Upper lobe of right lung (tissue), 1 donor: ENCODE data around the gene ARHGEF26. TPM values are rescaled to one million over a fixed set of nuclear protein-coding genes. Genes with fewer than 3 reads are reported as not detected.
A peak's percentile ranks its signal among the peaks of the same experiment; 100 is the strongest.

Experiments used
- ATAC-seq: fragments of 200-7000 bp; cut with Tn5 transposase; one replicate; pipeline ENCODE4 v1.9.1; 2020; ENCODE audit warnings: mild to moderate bottlenecking, moderate library complexity
- DNase-seq: peaks from one replicate; pipeline ENCODE4 v3.0.0-alpha.2; 2020
- H3K27ac ChIP-seq: fragments of 200-600 bp; one replicate; pipeline ENCODE4 v1.8.0; 2022
- H3K27me3 ChIP-seq: fragments of 200-600 bp; one replicate; pipeline ENCODE4 v1.8.0; 2022; ENCODE audit warnings: mild to moderate bottlenecking
- H3K36me3 ChIP-seq: fragments of 200-600 bp; one replicate; pipeline ENCODE4 v1.8.0; 2022
- H3K4me1 ChIP-seq: fragments of 200-600 bp; one replicate; pipeline ENCODE4 v1.8.0; 2022
- H3K4me3 ChIP-seq: fragments of 200-600 bp; one replicate; pipeline ENCODE4 v1.8.0; 2022; ENCODE audit warnings: mild to moderate bottlenecking
- H3K9me3 ChIP-seq: fragments of 200-600 bp; one replicate; pipeline ENCODE4 v1.8.0; 2022
- CTCF ChIP-seq: fragments of 200-600 bp; IDR thresholded peaks from one replicate; pipeline ENCODE4 v1.8.0; 2022; ENCODE audit warnings: antibody characterized with exemption
- intact Hi-C: fragments of 100-400 bp; cut with DNase I; formaldehyde crosslinking; loops from one replicate; pipeline ENCODE4 v1.11.0; 2022
- total RNA-seq: library from RNA; stranded (reverse); fragmentation: NEBNext Ultra II Directional; extraction: Animal tissue kit (Norgen Biotek cat#: 25700); gene quantifications from one replicate; pipeline ENCODE4 v1.2.1, GENCODE V29; 2021
- donor health status: DM: no; HTN: yes; CAD: no; lungs with severe emphysema.

Gene ARHGEF26
- total RNA-seq, 1 donor from 2014 or later, result 58.8 TPM

DNA sequence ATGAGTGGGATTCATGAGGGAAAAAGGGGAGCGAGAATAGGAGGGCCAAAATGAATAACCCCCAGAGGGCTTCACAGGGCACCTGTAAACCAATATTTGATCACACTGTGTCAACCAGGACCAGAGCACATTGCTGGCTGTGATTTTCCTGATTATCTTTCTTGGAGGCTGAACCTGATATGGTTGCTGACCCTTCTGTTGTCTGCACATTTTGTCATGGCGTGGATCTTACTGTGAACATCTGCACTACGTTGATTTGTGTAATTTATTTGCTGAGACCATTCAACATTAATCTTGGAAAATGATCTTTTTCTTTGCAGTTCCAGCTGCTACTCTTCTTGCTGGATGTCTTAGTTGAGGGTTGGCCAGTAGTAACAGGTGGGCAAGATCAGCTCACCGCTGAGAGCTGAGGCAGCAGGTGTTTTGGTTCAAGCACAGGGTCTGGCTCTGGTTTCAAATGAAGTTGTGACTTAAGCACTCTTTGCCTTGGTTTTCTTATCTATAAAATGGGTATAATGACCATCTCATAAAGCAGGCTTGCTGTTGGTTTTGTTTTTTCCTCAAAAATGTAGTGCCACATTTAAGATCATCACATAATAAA, 61.2 kb downstream of the ARHGEF26 start:
- intact Hi-C loops, result no loop called here
- Histone ChIP-seq H3K36me3 (no peaks in the 10 kb centered on the region), H3K27ac (peak overlapping the region; percentile 56), H3K4me1 (peaks cover 4% of the 10 kb centered on the region), H3K27me3 (no peaks in the 10 kb centered on the region), H3K9me3 (no peaks in the 10 kb centered on the region), H3K4me3 (no peak overlapping the region)
- ATAC-seq (no peak), DNase-seq (no peak)
- TF ChIP-seq CTCF, result no peak

DNA sequence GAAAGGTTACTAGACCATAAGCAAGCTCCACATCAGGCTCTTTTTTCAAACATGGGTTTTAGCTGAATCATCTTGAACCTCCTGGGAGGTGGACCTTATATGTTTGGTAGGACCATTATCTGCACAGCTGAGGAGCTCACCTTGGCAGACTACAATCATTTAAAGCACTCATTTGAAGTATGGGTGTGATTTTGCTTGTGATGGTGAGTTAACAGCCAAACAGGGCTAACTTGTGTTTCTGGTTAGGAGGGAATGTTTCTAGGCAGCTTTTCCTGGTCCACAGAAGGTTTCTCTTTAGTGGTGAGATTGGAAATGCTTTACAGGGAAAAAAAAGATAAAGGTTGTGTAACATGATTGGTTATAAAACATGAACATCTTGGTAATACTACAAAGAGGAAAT, 61.8 kb downstream of the ARHGEF26 start:
- Histone ChIP-seq H3K9me3 (no peaks in the 10 kb centered on the region), H3K4me3 (no peak overlapping the region)
- TF ChIP-seq CTCF, result no peak

GRCh38 chr3:154184582-154184981, 63.4 kb downstream of the ARHGEF26 start:
- no peak overlapping the region for H3K4me3 ChIP-seq
- H3K36me3 ChIP-seq, result peaks cover 6% of the 10 kb centered on the region
- intact Hi-C loops, result no loop called here
- TF ChIP-seq CTCF, result no peak
- no peaks in the 10 kb centered on the region for H3K9me3 ChIP-seq
- DNase-seq (no peak), ATAC-seq (no peak)
- H3K27ac ChIP-seq, result no peak overlapping the region
- H3K27me3 ChIP-seq, result no peaks in the 10 kb centered on the region
- peaks cover 4% of the 10 kb centered on the region for H3K4me1 ChIP-seq

More for the DNA sequence above, 61.8 kb downstream of the ARHGEF26 start:
- ATAC-seq (peak; percentile 19), DNase-seq (no peak)
- peaks cover 4% of the 10 kb centered on the region for H3K4me1 ChIP-seq
- H3K27ac ChIP-seq, result no peak overlapping the region
- H3K27me3 ChIP-seq, result no peaks in the 10 kb centered on the region
- intact Hi-C loops, result no loop called here
- H3K36me3 ChIP-seq, result no peaks in the 10 kb centered on the region

GRCh38 chr3:154188437-154188836, 67.2 kb downstream of the ARHGEF26 start:
- intact Hi-C loops, result no loop called here
- TF ChIP-seq CTCF, result no peak
- DNase-seq (no peak), ATAC-seq (no peak)
- no peaks in the 10 kb centered on the region for H3K27me3 ChIP-seq
- no peaks in the 10 kb centered on the region for H3K9me3 ChIP-seq
- H3K4me3 ChIP-seq, result no peak overlapping the region
- peaks cover 6% of the 10 kb centered on the region for H3K36me3 ChIP-seq
- H3K27ac ChIP-seq, result no peak overlapping the region
- H3K4me1 ChIP-seq, result no peaks in the 10 kb centered on the region

- Histone ChIP-seq H3K27me3 (no peaks in the 10 kb centered on the region), H3K4me1 (no peaks in the 10 kb centered on the region), H3K27ac (no peak overlapping the region), H3K9me3 (no peaks in the 10 kb centered on the region), H3K4me3 (no peak overlapping the region), H3K36me3 (peaks cover 6% of the 10 kb centered on the region)
- TF ChIP-seq CTCF, result no peak
- intact Hi-C loops, result no loop called here
- DNase-seq (no peak), ATAC-seq (peak; percentile 39)
Measured at GRCh38 chr3:154188846-154189245, 67.7 kb downstream of the ARHGEF26 start.

- H3K36me3 ChIP-seq, result peaks cover 13% of the 10 kb centered on the region
- no peaks in the 10 kb centered on the region for H3K9me3 ChIP-seq
- no peak for TF ChIP-seq CTCF
- intact Hi-C loops, result no loop called here
- no peaks in the 10 kb centered on the region for H3K4me1 ChIP-seq
- DNase-seq (no peak), ATAC-seq (no peak)
- H3K27ac ChIP-seq, result no peak overlapping the region
- H3K27me3 ChIP-seq, result no peaks in the 10 kb centered on the region
- no peak overlapping the region for H3K4me3 ChIP-seq
Measured at GRCh38 chr3:154191520-154191919, 70.3 kb downstream of the ARHGEF26 start.
